Tibial nerve (tissue), 4 donors: Measurements from ENCODE around the gene SLC4A3.

Experiments
- CTCF ChIP-seq, 5 experiments: fragments of 200-600 bp in 3 of 5; fragments of 450-650 bp in 2 of 5; sonication (generic) in 3 of 5; IDR thresholded peaks; one replicate each; pipeline ENCODE4 v1.5.1; 2016 to 2019; ENCODE audit warnings: antibody characterized with exemption in 5 of 5, mild to moderate bottlenecking in 3 of 5, moderate library complexity in 2 of 5
- EP300 ChIP-seq, 2 donors: sonication (generic); formaldehyde crosslinking; IDR thresholded peaks; one replicate each; pipeline ENCODE4 v1.6.1; 2017; ENCODE audit warnings: antibody characterized with exemption in 2 of 2, mild to moderate bottlenecking in 1 of 2

DNA sequence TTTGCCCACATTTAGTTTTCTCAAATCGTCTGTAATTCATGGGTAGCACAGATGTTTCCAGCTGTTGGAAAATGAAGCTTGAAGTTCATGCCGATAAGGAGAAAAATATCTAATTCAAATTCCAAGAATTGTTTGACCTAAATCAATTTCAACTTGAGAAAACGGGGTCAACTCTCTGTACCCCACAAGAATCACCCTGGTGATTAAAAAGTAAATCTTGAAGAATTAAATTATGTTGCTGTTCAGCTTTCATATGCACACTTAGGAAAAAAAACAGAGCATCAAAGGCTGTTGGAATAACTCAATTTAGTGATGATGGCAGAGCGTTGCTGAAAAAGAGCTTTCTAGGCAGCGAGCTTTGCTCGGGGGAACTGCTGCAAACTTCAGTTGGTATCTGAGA lies 43.0 kb downstream of the SLC4A3 start:
- TF ChIP-seq CTCF (IDR thresholded peaks at IDR 0.05) (no peak), EP300 (IDR thresholded peaks at IDR 0.05) (no peak)
